Right ventricle myocardium inferior (tissue), 1 donor: ENCODE measurements around the gene CXorf51A. TPM values are rescaled to one million over a fixed set of nuclear protein-coding genes. Genes with fewer than 3 reads are reported as not detected.
"Not testable (repeated sequence)": the region's sequence is repeated elsewhere in the genome, so short reads cannot be mapped to it uniquely, and the experiment has no call there.

ENCODE experiments used
- ATAC-seq: fragments of 200-7000 bp; cut with Tn5 transposase; one replicate; pipeline ENCODE4 v1.9.1; 2020; ENCODE audit warnings: mild to moderate bottlenecking, moderate library complexity
- DNase-seq: peaks from one replicate; pipeline ENCODE4 v3.0.0; 2021; ENCODE audit errors: missing footprints
- intact Hi-C: fragments of 100-400 bp; cut with DNase I; formaldehyde crosslinking; loops from one replicate; pipeline ENCODE4 v1.11.0; 2022
- long read RNA-seq: library from polyadenylated mRNA; unstranded; transcript quantifications from one replicate; pipeline ENCODE4 v2.0.0, GENCODE V29; 2021
- total RNA-seq: library from RNA; stranded (reverse); fragmentation: NEBNext Ultra II Directional; extraction: Animal tissue kit (Norgen Biotek cat#: 25700); gene quantifications from one replicate; pipeline ENCODE4 v1.2.1, GENCODE V29; 2021
- donor health status: DM: no; HTN: yes; CAD: no; lungs with severe emphysema.

CXorf51A gene
- total RNA-seq = not detected
- long read RNA-seq = 0 reads

DNA sequence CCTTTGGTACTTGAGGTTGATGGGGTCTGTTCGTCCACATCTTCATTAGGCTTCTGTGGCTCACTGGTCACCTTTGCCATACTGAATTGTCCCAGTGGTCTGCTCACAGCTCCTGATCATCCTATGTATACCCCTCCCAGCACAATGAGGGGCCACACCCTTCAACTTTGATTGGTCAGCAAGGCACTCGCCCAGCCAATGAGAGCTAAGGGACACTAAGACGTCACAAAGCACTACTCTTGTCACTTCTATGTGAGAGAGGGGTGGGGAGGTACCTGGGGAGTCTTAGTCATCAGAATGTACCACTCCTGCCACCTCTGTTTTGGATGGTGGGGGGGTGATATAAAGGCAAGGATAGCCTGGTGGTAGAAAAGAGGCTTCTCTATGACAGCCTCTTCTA lies at the start of gene CXorf51A:
Gene CXorf51A (minus strand): TSS at position 101 of the 400 bp plus-strand sequence. CDS start 21 bp downstream, at position 80.
- DNase-seq, ATAC-seq, intact Hi-C loops: not testable (repeated sequence)

DNA sequence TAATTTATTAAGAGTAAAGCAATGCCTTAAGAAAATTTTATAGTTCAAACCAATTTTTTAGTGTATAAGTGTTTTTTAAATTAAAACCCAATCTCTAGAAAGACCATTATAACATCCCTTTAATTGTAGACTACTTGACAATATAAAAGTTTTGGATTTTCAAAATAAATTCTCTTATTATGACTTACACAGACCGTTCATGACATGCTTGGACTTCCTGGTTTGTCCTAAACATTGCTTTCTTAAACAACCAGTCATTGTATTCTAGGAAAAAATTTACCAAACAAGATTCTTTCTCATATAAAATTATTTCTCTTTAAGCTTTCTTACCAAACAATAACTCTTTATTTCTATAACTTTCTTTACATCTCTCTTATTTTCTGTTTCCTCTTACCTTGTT lies 49.0 kb upstream of the CXorf51A start:
- intact Hi-C loops = no loop called here
- ATAC-seq (no peak), DNase-seq (no peak)

DNA sequence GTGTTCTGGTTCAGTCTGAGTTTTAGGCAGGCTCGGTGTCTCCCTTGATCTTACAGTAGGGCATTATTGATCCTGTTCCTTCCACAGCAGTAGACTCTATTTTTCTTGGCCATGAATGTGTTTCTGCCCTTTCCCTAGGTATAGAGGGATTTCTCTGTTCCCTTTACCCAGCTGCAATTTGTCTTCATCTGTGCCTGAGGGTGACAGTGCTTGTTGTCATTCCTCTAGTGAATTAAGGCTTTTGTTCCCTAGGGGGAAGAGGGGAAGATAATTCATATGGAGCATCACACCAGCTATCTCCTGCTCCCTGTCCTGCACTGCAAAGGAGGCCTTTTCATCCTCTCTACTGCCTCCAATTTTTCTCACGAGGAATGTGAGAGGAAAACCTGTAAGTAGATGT lies 39.7 kb upstream of the CXorf51A start:
- ATAC-seq (no peak), DNase-seq (no peak)
- intact Hi-C loops = no loop called here

GRCh38 chrX:146831994-146832393 lies 17.4 kb upstream of the CXorf51A start:
- no peak for ATAC-seq
- no peak for DNase-seq
- intact Hi-C loops = no loop called here

DNA sequence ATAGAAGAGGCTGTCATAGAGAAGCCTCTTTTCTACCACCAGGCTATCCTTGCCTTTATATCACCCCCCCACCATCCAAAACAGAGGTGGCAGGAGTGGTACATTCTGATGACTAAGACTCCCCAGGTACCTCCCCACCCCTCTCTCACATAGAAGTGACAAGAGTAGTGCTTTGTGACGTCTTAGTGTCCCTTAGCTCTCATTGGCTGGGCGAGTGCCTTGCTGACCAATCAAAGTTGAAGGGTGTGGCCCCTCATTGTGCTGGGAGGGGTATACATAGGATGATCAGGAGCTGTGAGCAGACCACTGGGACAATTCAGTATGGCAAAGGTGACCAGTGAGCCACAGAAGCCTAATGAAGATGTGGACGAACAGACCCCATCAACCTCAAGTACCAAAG lies 5.1 kb downstream of the CXorf51A start, which contains the start of gene CXorf51B:
Gene CXorf51B (plus strand): TSS at position 301 of the 400 bp plus-strand sequence. CDS start 21 bp downstream, at position 322.
- DNase-seq, ATAC-seq, intact Hi-C loops: not testable (repeated sequence)

Other genes starting within 250 kb of the CXorf51A start
- gene CXorf51B, start 5.0 kb downstream of the CXorf51A start, total RNA-seq = not detected